Cerebellar cortex (tissue), 1 donor: ENCODE data around the gene PGPEP1.
"Not testable (repeated sequence)": the region's sequence is repeated elsewhere in the genome, so short reads cannot be mapped to it uniquely, and the experiment has no call there.

Experiments used
- DNase-seq: peaks from one replicate; pipeline ENCODE4 v3.0.0-alpha.2; 2015; ENCODE audit warnings: low spot score

The PGPEP1 gene

GRCh38 chr19:18308051-18308947, 32.1 kb upstream of the PGPEP1 start:
- DNase-seq, result no peak

- no peak for DNase-seq
Observed at GRCh38 chr19:18308948-18309325, 31.5 kb upstream of the PGPEP1 start.

- no peak for DNase-seq
Observed at GRCh38 chr19:18309525-18310064, 30.8 kb upstream of the PGPEP1 start.

GRCh38 chr19:18310118-18310909, 30.1 kb upstream of the PGPEP1 start:
- DNase-seq, result no peak

GRCh38 chr19:18310966-18311365, 29.4 kb upstream of the PGPEP1 start:
- DNase-seq, result no peak

- DNase-seq, result no peak
Observed at GRCh38 chr19:18311502-18312091, 28.8 kb upstream of the PGPEP1 start.

- no peak for DNase-seq
Observed at GRCh38 chr19:18312092-18312534, 28.3 kb upstream of the PGPEP1 start.

GRCh38 chr19:18313398-18313797, 27.0 kb upstream of the PGPEP1 start:
- no peak for DNase-seq

GRCh38 chr19:18317961-18318800, 22.2 kb upstream of the PGPEP1 start:
- DNase-seq, result no peak

GRCh38 chr19:18319591-18320135, 20.7 kb upstream of the PGPEP1 start:
- DNase-seq, result no peak

GRCh38 chr19:18320865-18321733, 19.3 kb upstream of the PGPEP1 start:
- DNase-seq, result no peak

GRCh38 chr19:18321734-18322102, 18.7 kb upstream of the PGPEP1 start:
- no peak for DNase-seq

- DNase-seq, result peak; percentile 54
Observed at GRCh38 chr19:18322318-18322758, 18.1 kb upstream of the PGPEP1 start.

GRCh38 chr19:18322759-18323460, 17.5 kb upstream of the PGPEP1 start, which contains the start of gene LSM4:
Gene LSM4, minus strand, starts transcription at chr19:18323076. Its CDS starts 56 bp downstream, at chr19:18323020.
- peak; percentile 98 for DNase-seq

- not testable (repeated sequence) for DNase-seq
Observed at GRCh38 chr19:18324373-18324731, 16.0 kb upstream of the PGPEP1 start.

GRCh38 chr19:18326772-18327171, 13.6 kb upstream of the PGPEP1 start:
- DNase-seq, result no peak

GRCh38 chr19:18328340-18329034, 11.9 kb upstream of the PGPEP1 start:
- DNase-seq, result peak; percentile 99

GRCh38 chr19:18329035-18329376, 11.4 kb upstream of the PGPEP1 start:
- DNase-seq, result no peak

GRCh38 chr19:18330868-18331267, 9.5 kb upstream of the PGPEP1 start:
- no peak for DNase-seq
